Measurements from ENCODE around the gene WNT9B.
A peak's percentile ranks its signal among the peaks of the same experiment; 100 is the strongest.

WNT9B gene

GRCh38 chr17:46851029-46851741, at the start of gene WNT9B:
Gene WNT9B, plus strand, starts transcription at chr17:46851583. Its CDS starts 56 bp downstream, at chr17:46851639.
- no peak for DNase-seq (ENCODE audit: low read depth in 2 of 2)

GRCh38 chr17:46802800-46803199, 48.6 kb upstream of the WNT9B start:
- no peak for DNase-seq (ENCODE audit: low read depth in 2 of 2)

- no peak for DNase-seq (ENCODE audit: low read depth in 2 of 2)
Observed at GRCh38 chr17:46803544-46803943, 47.8 kb upstream of the WNT9B start.

GRCh38 chr17:46805771-46806170, 45.6 kb upstream of the WNT9B start:
- no peak for DNase-seq (ENCODE audit: low read depth in 2 of 2)

- no peak for DNase-seq (ENCODE audit: low read depth in 2 of 2)
Observed at GRCh38 chr17:46809110-46809571, 42.2 kb upstream of the WNT9B start.

- DNase-seq (ENCODE audit: low read depth in 2 of 2) = no peak
Observed at GRCh38 chr17:46810837-46811236, 40.5 kb upstream of the WNT9B start.

GRCh38 chr17:46811978-46812583, 39.3 kb upstream of the WNT9B start:
- DNase-seq (ENCODE audit: low read depth in 2 of 2) = no peak

GRCh38 chr17:46812624-46813318, 38.6 kb upstream of the WNT9B start:
- DNase-seq (ENCODE audit: low read depth in 2 of 2) = no peak

GRCh38 chr17:46813920-46814319, 37.5 kb upstream of the WNT9B start:
- DNase-seq (ENCODE audit: low read depth in 2 of 2) = no peak

- DNase-seq (ENCODE audit: low read depth in 2 of 2) = no peak
Observed at GRCh38 chr17:46814446-46814845, 36.9 kb upstream of the WNT9B start.

GRCh38 chr17:46815474-46816353, 35.7 kb upstream of the WNT9B start:
- DNase-seq (ENCODE audit: low read depth in 2 of 2) = no peak

- DNase-seq (ENCODE audit: low read depth in 2 of 2) = no peak
Observed at GRCh38 chr17:46817151-46817900, 34.1 kb upstream of the WNT9B start.

GRCh38 chr17:46817901-46818209, 33.5 kb upstream of the WNT9B start:
- no peak for DNase-seq (ENCODE audit: low read depth in 2 of 2)

- DNase-seq (ENCODE audit: low read depth in 2 of 2) = peak; percentile 24 to 49
Observed at GRCh38 chr17:46818316-46818928, 33.0 kb upstream of the WNT9B start, which contains the start of gene WNT3. Gene WNT3, minus strand, starts transcription at chr17:46818692. Its CDS starts 95 bp downstream, at chr17:46818597.

- no peak for DNase-seq (ENCODE audit: low read depth in 2 of 2)
Observed at GRCh38 chr17:46818929-46819859, 32.2 kb upstream of the WNT9B start.

- DNase-seq (ENCODE audit: low read depth in 2 of 2) = no peak
Observed at GRCh38 chr17:46819906-46820351, 31.5 kb upstream of the WNT9B start.

GRCh38 chr17:46820592-46821450, 30.6 kb upstream of the WNT9B start:
- no peak for DNase-seq (ENCODE audit: low read depth in 2 of 2)
